B cell (primary cell): Measurements from ENCODE around the gene TAF1D. TPM values are rescaled to one million over a fixed set of nuclear protein-coding genes. Genes with fewer than 3 reads are reported as not detected.
A peak's percentile ranks its signal among the peaks of the same experiment; 100 is the strongest.

Source experiments
- ATAC-seq: fragments of 200-7000 bp; cut with Tn5 transposase; one replicate; pipeline ENCODE4 v1.10.0; 2021; ENCODE audit warnings: low read depth, mild to moderate bottlenecking, moderate number of reproducible peaks, moderate library complexity
- CTCF ChIA-PET: fragments of 350-600 bp; sonication (Branson Sonifier 250); formaldehyde crosslinking; loops from one replicate; lab custom pipeline; 2021; ENCODE audit warnings: antibody characterized with exemption, inconsistent platforms; lab: Charles Lee
- POLR2A ChIA-PET: fragments of 350-600 bp; sonication (Branson Sonifier 250); formaldehyde crosslinking; loops from one replicate; lab custom pipeline; 2021; ENCODE audit warnings: antibody characterized with exemption; lab: Charles Lee
- DNase-seq: peaks from one replicate; pipeline ENCODE4 v3.0.0; 2013
- H2AFZ ChIP-seq: 2 replicates; pipeline ENCODE4 v1.6.1; 2012; ENCODE audit warnings: mild to moderate bottlenecking, low read depth, low read length; ENCODE audit not compliant: insufficient read depth, poor library complexity, severe bottlenecking
- H3K27ac ChIP-seq, 2 donors: 1 replicate in 1 of 2; 2 replicates in 1 of 2; pipeline ENCODE4 v1.5.1; 2012 to 2013; ENCODE audit warnings: low read length in 2 of 2, mild to moderate bottlenecking in 2 of 2, moderate library complexity in 1 of 2
- H3K27me3 ChIP-seq, 4 experiments: fragments of 200-600 bp in 1 of 4; sonication (generic) in 1 of 4; replicated peaks in 1 of 4; 1 replicate in 2 of 4; 2 replicates in 2 of 4; pipeline versions ENCODE4 v1.6.1 to v1.7.0; 2013 to 2016; ENCODE audit warnings: low read length in 3 of 4, mild to moderate bottlenecking in 2 of 4, mixed read lengths in 1 of 4, moderate library complexity in 1 of 4; ENCODE audit not compliant: insufficient read depth in 4 of 4, control insufficient read depth in 3 of 4; ENCODE audit errors: control extremely low read depth in 1 of 4
- H3K36me3 ChIP-seq, 2 experiments: replicated peaks in 1 of 2; 1 replicate in 1 of 2; 2 replicates in 1 of 2; pipeline versions ENCODE4 v1.6.1 to v1.7.1; 2013; ENCODE audit warnings: low read length in 1 of 2; ENCODE audit not compliant: insufficient read depth in 2 of 2, control insufficient read depth in 1 of 2; ENCODE audit errors: control extremely low read depth in 1 of 2, extremely low read depth in 1 of 2
- H3K4me1 ChIP-seq, 2 donors: fragments of 200-600 bp in 1 of 2; sonication (generic) in 1 of 2; 1 replicate in 1 of 2; 2 replicates in 1 of 2; pipeline versions ENCODE4 v1.5.1 to v1.6.1; 2013 to 2017; ENCODE audit warnings: low read length in 2 of 2; ENCODE audit not compliant: control insufficient read depth in 2 of 2, insufficient read depth in 2 of 2
- H3K4me2 ChIP-seq: replicated peaks from 2 replicates; pipeline ENCODE3; 2012; ENCODE audit warnings: mild to moderate bottlenecking, low read depth, low read length; ENCODE audit not compliant: poor library complexity, severe bottlenecking
- H3K4me3 ChIP-seq, 5 experiments: fragments of 200-600 bp in 1 of 5; sonication (generic) in 1 of 5; 1 replicate in 3 of 5; 2 replicates in 2 of 5; pipeline versions ENCODE4 v1.5.1 to v1.7.0; 2011 to 2016; ENCODE audit warnings: low read length in 4 of 5, mild to moderate bottlenecking in 4 of 5, low read depth in 2 of 5, control low read depth in 1 of 5, moderate library complexity in 1 of 5; ENCODE audit not compliant: insufficient read depth in 1 of 5; ENCODE audit errors: control extremely low read depth in 1 of 5, extremely low read depth in 1 of 5
- H3K79me2 ChIP-seq: fragments of 200-600 bp; sonication (generic); one replicate; pipeline ENCODE4 v1.6.0; 2016; ENCODE audit warnings: low read length; ENCODE audit not compliant: control insufficient read depth, insufficient read depth
- H3K9ac ChIP-seq: fragments of 200-600 bp; sonication (generic); 2 replicates; pipeline ENCODE4 v1.6.1; 2017; ENCODE audit warnings: mild to moderate bottlenecking, low read length, moderate library complexity
- H3K9me3 ChIP-seq, 3 donors: one replicate each; pipeline versions ENCODE4 v1.6.1 to v1.7.1; 2013; ENCODE audit warnings: low read length in 2 of 3; ENCODE audit not compliant: control insufficient read depth in 2 of 3, insufficient read depth in 1 of 3; ENCODE audit errors: control extremely low read depth in 1 of 3
- H4K20me1 ChIP-seq: 2 replicates; pipeline ENCODE4 v1.6.0; 2012; ENCODE audit warnings: mild to moderate bottlenecking, low read length; ENCODE audit not compliant: insufficient read depth, control insufficient read depth, poor library complexity, severe bottlenecking
- H3K27ac Mint-ChIP-seq: one replicate; pipeline ENCODE4 v1.8.0; 2021; ENCODE audit warnings: mixed read lengths
- H3K27me3 Mint-ChIP-seq: one replicate; pipeline ENCODE4 v1.8.0; 2021; ENCODE audit warnings: mixed read lengths
- H3K4me1 Mint-ChIP-seq: one replicate; pipeline ENCODE4 v1.8.0; 2021; ENCODE audit warnings: mixed read lengths
- H3K4me3 Mint-ChIP-seq: one replicate; pipeline ENCODE4 v1.8.0; 2021; ENCODE audit warnings: mixed read lengths
- H3K9me3 Mint-ChIP-seq: one replicate; pipeline ENCODE4 v1.8.0; 2022; ENCODE audit warnings: mixed read lengths; ENCODE audit not compliant: insufficient read depth
- CTCF ChIP-seq: fragments of 200-600 bp; IDR thresholded peaks from one replicate; pipeline ENCODE4 v1.8.0; 2022; ENCODE audit warnings: antibody characterized with exemption, mild to moderate bottlenecking
- EZH2 ChIP-seq: IDR thresholded peaks from 2 replicates; pipeline ENCODE4 v1.6.1; 2012; ENCODE audit warnings: borderline replicate concordance, low read depth, mild to moderate bottlenecking, moderate library complexity, low read length; ENCODE audit not compliant: insufficient read depth, poor library complexity, severe bottlenecking
- WGBS: methylation state at CpG from one replicate; pipeline ENCODE4 v1.1.5; 2013; ENCODE audit warnings: missing lambda C conversion rate; ENCODE audit not compliant: insufficient coverage; 5-methylcytosine and 5-hydroxymethylcytosine counted together
- intact Hi-C: fragments of 100-400 bp; cut with micrococcal nuclease; formaldehyde crosslinking; loops from one replicate; pipeline ENCODE4 v1.10.0; 2022
- polyA plus RNA-seq: library from polyadenylated mRNA; depleted of rRNA; stranded (reverse); fragments of >200 nt; gene quantifications from 2 replicates; pipeline ENCODE4 v1.2.3, GENCODE V29; 2012
- total RNA-seq, 2 donors: library from RNA; stranded (reverse); fragments of 120-200 nt in 1 of 2; gene quantifications; 1 replicate in 1 of 2; 2 replicates in 1 of 2; pipeline versions ENCODE4 v1.2.3 to v1.2.4, GENCODE V29; 2013 to 2022

TAF1D gene
- total and polyA plus RNA-seq, 2 donors (not counting 1 experiment from before 2014, with no cell fraction given): 127 to 230 TPM

- Histone ChIP-seq H3K4me3 (no peak overlapping the region), H3K4me1 (no peaks in the 10 kb centered on the region), H3K27ac (peak overlapping the region in 1 of 2 donors; percentile 4), H2AFZ (no peak overlapping the region), H3K9me3 (no peaks in the 10 kb centered on the region), H3K27me3 (no peaks in the 10 kb centered on the region), H3K79me2 (peaks cover 5% of the 10 kb centered on the region), H4K20me1 (peaks cover 6% of the 10 kb centered on the region), H3K4me2 (no peak overlapping the region), H3K36me3 (peaks cover 3 to 75% of the 10 kb centered on the region in 2 experiments), H3K9ac (no peak overlapping the region)
- Mint-ChIP-seq H3K4me1 (peaks cover 3% of the 10 kb centered on the region), H3K27ac (peak overlapping the region; percentile 15), H3K9me3 (no peaks in the 10 kb centered on the region), H3K27me3 (no peaks in the 10 kb centered on the region), H3K4me3 (no peak overlapping the region)
- ATAC-seq: no peak
- ChIA-PET CTCF (interaction anchor here (1.1 to 1.6 kb wide), 3 partner anchors 10 to 37 kb away, joined by 3 to 4 read pairs (median 3); no protein-coding TSS in a partner anchor), POLR2A (no interaction called here)
- DNase-seq: no peak
- intact Hi-C loops: no loop called here
- WGBS: 89% methylated on average over 4 of the region's 5 CpGs
- TF ChIP-seq CTCF: no peak
- no peak for TF ChIP-seq EZH2
These were observed 12.1 kb downstream of the TAF1D start for GRCh38 chr11:93729129-93729616.

- Histone ChIP-seq H3K9me3 (no peaks in the 10 kb centered on the region), H2AFZ (no peak overlapping the region), H3K4me1 (no peaks in the 10 kb centered on the region), H4K20me1 (peaks cover 6% of the 10 kb centered on the region), H3K27me3 (no peaks in the 10 kb centered on the region), H3K9ac (no peak overlapping the region), H3K79me2 (peaks cover 5% of the 10 kb centered on the region), H3K4me2 (no peak overlapping the region), H3K4me3 (no peak overlapping the region), H3K36me3 (peaks cover 3 to 74% of the 10 kb centered on the region in 2 experiments), H3K27ac (peak overlapping the region in 1 of 2 donors; percentile 52)
- Mint-ChIP-seq H3K27ac (peak overlapping the region; percentile 38), H3K27me3 (no peaks in the 10 kb centered on the region), H3K4me1 (peaks cover 3% of the 10 kb centered on the region), H3K4me3 (no peak overlapping the region), H3K9me3 (no peaks in the 10 kb centered on the region)
- TF ChIP-seq EZH2 (no peak), CTCF (no peak)
- ChIA-PET POLR2A (no interaction called here), CTCF (interaction anchor here (1.1 to 1.4 kb wide), 2 partner anchors 10 kb away, joined by 3 to 4 read pairs; no protein-coding TSS in a partner anchor)
- intact Hi-C loops: no loop called here
- no CpG with 5 or more reads among the region's 2 CpGs for WGBS
- no peak for ATAC-seq
- DNase-seq: no peak
These were observed 12.5 kb downstream of the TAF1D start for GRCh38 chr11:93728792-93729128.
